ENCODE measurements around the gene KATNB1. TPM values are rescaled to one million over a fixed set of nuclear protein-coding genes. Genes with fewer than 3 reads are reported as not detected.

Gene KATNB1
- total RNA-seq, 1 donor from 2014 or later, result 34.7 TPM

GRCh38 chr16:57689762-57690558 lies 45.6 kb upstream of the KATNB1 start:
- no peak for TF ChIP-seq CTCF (conservative IDR thresholded peaks at IDR 0.05; ENCODE audit: low read depth, low read length)
- DNase-seq (ENCODE audit: low read depth), result no peak
- H3K4me3 ChIP-seq (ENCODE audit: low read depth, low read length), result no peak overlapping the region

GRCh38 chr16:57690782-57691471 lies 44.6 kb upstream of the KATNB1 start:
- no peak overlapping the region for H3K4me3 ChIP-seq (ENCODE audit: low read depth, low read length)
- DNase-seq (ENCODE audit: low read depth), result no peak
- TF ChIP-seq CTCF (conservative IDR thresholded peaks at IDR 0.05; ENCODE audit: low read depth, low read length), result no peak

GRCh38 chr16:57692636-57693035 lies 42.9 kb upstream of the KATNB1 start:
- TF ChIP-seq CTCF (conservative IDR thresholded peaks at IDR 0.05; ENCODE audit: low read depth, low read length), result no peak
- no peak for DNase-seq (ENCODE audit: low read depth)
- no peak overlapping the region for H3K4me3 ChIP-seq (ENCODE audit: low read depth, low read length)

- TF ChIP-seq CTCF (conservative IDR thresholded peaks at IDR 0.05; ENCODE audit: low read depth, low read length), result no peak
- no peak overlapping the region for H3K4me3 ChIP-seq (ENCODE audit: low read depth, low read length)
- DNase-seq (ENCODE audit: low read depth), result no peak
Measured at GRCh38 chr16:57693550-57693949, 42.0 kb upstream of the KATNB1 start.

- no peak for DNase-seq (ENCODE audit: low read depth)
- TF ChIP-seq CTCF (conservative IDR thresholded peaks at IDR 0.05; ENCODE audit: low read depth, low read length), result no peak
- H3K4me3 ChIP-seq (ENCODE audit: low read depth, low read length), result peak overlapping the region; percentile 76
Measured at GRCh38 chr16:57694231-57694724, 41.3 kb upstream of the KATNB1 start.

- peak within 1 kb of the TSS; percentile 76 for H3K4me3 ChIP-seq (ENCODE audit: low read depth, low read length)
- peak; percentile 7 for DNase-seq (ENCODE audit: low read depth)
- TF ChIP-seq CTCF (conservative IDR thresholded peaks at IDR 0.05; ENCODE audit: low read depth, low read length), result no peak
Measured at GRCh38 chr16:57694725-57695679, 40.6 kb upstream of the KATNB1 start, which contains the start of gene DRC7. DRC7 (plus strand) TSS chr16:57694806; CDS start chr16:57697950, 3,144 bp downstream.

Measured in epithelial cell of proximal tubule (primary cell).